GM23338 (cell line): ENCODE results near the gene CHN1. TPM values are rescaled to one million over a fixed set of nuclear protein-coding genes. Genes with fewer than 3 reads are reported as not detected.

Experiments
- ATAC-seq: fragments of 200-7000 bp; cut with Tn5 transposase; 3 replicates; pipeline ENCODE4 v1.9.1; 2020
- DNase-seq: peaks from one replicate; pipeline ENCODE4 v3.0.0-alpha.2; 2015; ENCODE audit warnings: low spot score
- H2AFZ ChIP-seq: fragments of 200-600 bp; sonication (generic); 2 replicates; pipeline ENCODE4 v1.8.0; 2016; ENCODE audit warnings: antibody characterized with exemption, mild to moderate bottlenecking, moderate library complexity
- H3F3A ChIP-seq: fragments of 200-600 bp; sonication (generic); replicated peaks from 2 replicates; pipeline ENCODE4 v1.8.0; 2017; ENCODE audit warnings: antibody characterized with exemption, mixed run types, low read depth
- H3K27ac ChIP-seq: fragments of 200-600 bp; sonication (generic); 2 replicates; pipeline ENCODE4 v1.6.1; 2016; ENCODE audit warnings: low read depth
- H3K27me3 ChIP-seq: fragments of 200-600 bp; sonication (generic); 2 replicates; pipeline ENCODE4 v1.8.0; 2016; ENCODE audit warnings: mild to moderate bottlenecking, mixed run types, moderate library complexity; ENCODE audit not compliant: insufficient read depth
- H3K36me3 ChIP-seq: fragments of 200-600 bp; sonication (generic); 2 replicates; pipeline ENCODE4 v1.8.0; 2016; ENCODE audit warnings: mild to moderate bottlenecking; ENCODE audit not compliant: insufficient read depth
- H3K4me1 ChIP-seq: fragments of 200-600 bp; sonication (generic); 2 replicates; pipeline ENCODE4 v1.8.0; 2016; ENCODE audit warnings: mild to moderate bottlenecking, moderate library complexity; ENCODE audit not compliant: insufficient read depth
- H3K4me2 ChIP-seq: fragments of 200-600 bp; sonication (generic); 2 replicates; pipeline ENCODE4 v1.7.1; 2017; ENCODE audit warnings: mixed run types
- H3K4me3 ChIP-seq: fragments of 200-600 bp; sonication (generic); 2 replicates; pipeline ENCODE4 v1.6.1; 2016; ENCODE audit warnings: mixed run types
- H3K79me2 ChIP-seq: fragments of 200-600 bp; sonication (generic); replicated peaks from 2 replicates; pipeline ENCODE4 v1.8.0; 2017; ENCODE audit warnings: mild to moderate bottlenecking; ENCODE audit not compliant: insufficient read depth
- H3K9me2 ChIP-seq: fragments of 200-600 bp; sonication (generic); 2 replicates; pipeline ENCODE4 v1.8.0; 2017; ENCODE audit not compliant: insufficient read depth
- H4K20me1 ChIP-seq: fragments of 200-600 bp; sonication (generic); replicated peaks from 2 replicates; pipeline ENCODE4 v1.8.0; 2017; ENCODE audit warnings: mild to moderate bottlenecking; ENCODE audit not compliant: insufficient read depth
- H3K27ac Mint-ChIP-seq: 2 replicates; pipeline ENCODE4 v1.8.0; 2020; ENCODE audit warnings: inconsistent platforms, mild to moderate bottlenecking, moderate library complexity, mixed read lengths
- H3K27me3 Mint-ChIP-seq: 3 replicates; pipeline ENCODE4 v1.8.0; 2022; ENCODE audit warnings: low read depth, mild to moderate bottlenecking, moderate library complexity, mixed read lengths, inconsistent platforms; ENCODE audit not compliant: insufficient read depth, poor library complexity
- H3K36me3 Mint-ChIP-seq: 3 replicates; pipeline ENCODE4 v1.8.0; 2021; ENCODE audit warnings: low read depth, mild to moderate bottlenecking, inconsistent platforms, moderate library complexity, mixed read lengths
- H3K4me1 Mint-ChIP-seq: 3 replicates; pipeline ENCODE4 v1.8.0; 2020; ENCODE audit warnings: mild to moderate bottlenecking, inconsistent platforms, mixed read lengths
- H3K4me3 Mint-ChIP-seq: 3 replicates; pipeline ENCODE4 v1.8.0; 2021; ENCODE audit warnings: moderate library complexity, mild to moderate bottlenecking, inconsistent platforms, mixed read lengths
- H3K9me3 Mint-ChIP-seq: 3 replicates; pipeline ENCODE4 v1.8.0; 2020; ENCODE audit warnings: moderate library complexity, mild to moderate bottlenecking, inconsistent platforms, mixed read lengths
- EZH2 ChIP-seq: fragments of 200-600 bp; sonication (generic); IDR thresholded peaks from one replicate; pipeline ENCODE4 v1.8.0; 2017; ENCODE audit warnings: antibody characterized with exemption, mild to moderate bottlenecking, low read depth; ENCODE audit not compliant: unreplicated experiment
- EZH2phosphoT487 ChIP-seq: fragments of 200-600 bp; sonication (generic); IDR thresholded peaks from one replicate; pipeline ENCODE4 v1.8.1; 2018; ENCODE audit warnings: antibody characterized with exemption; ENCODE audit not compliant: unreplicated experiment
- POLR2AphosphoS5 ChIP-seq: IDR thresholded peaks from 2 replicates; pipeline ENCODE4 v1.6.1; 2016; ENCODE audit warnings: antibody characterized with exemption, low read depth
- ZNF462 ChIP-seq: fragments of 250-450 bp; sonication (Bioruptor Pico); IDR thresholded peaks from 2 replicates; pipeline ENCODE4 v1.5.0; 2020; ENCODE audit warnings: mild to moderate bottlenecking, moderate library complexity
- polyA plus RNA-seq: library from polyadenylated mRNA; unstranded; fragments of >200 nt; fragmentation: Nextera tagmentation; extraction: Ambion mirVana; gene quantifications from 2 replicates; pipeline ENCODE4 v1.2.1, GENCODE V29; 2016
- total RNA-seq: library from RNA; depleted of rRNA; stranded (reverse); fragments of >200 nt; shearing (Covaris generic); gene quantifications from 2 replicates; pipeline ENCODE4 v1.2.3, GENCODE V29; 2014
- TF ChIP-seq, protein P1 (sequence below): IDR thresholded peaks from one replicate; pipeline ENCODE4 v1.6.1; 2018; ENCODE audit warnings: antibody characterized with exemption; ENCODE audit not compliant: unreplicated experiment

The CHN1 gene
- total and polyA plus RNA-seq, 2 experiments from 2014 or later = 28.1 to 36.5 TPM

GRCh38 chr2:174798801-174799200 is 206.4 kb downstream of the CHN1 start (continued):
- TF ChIP-seq ZNF462 (CRISPR knock-in tag) = 0 out of 2 replicates have a peak, but pooled peaks have one; percentile 26
- TF ChIP-seq POLR2AphosphoS5 = no peak
- no peak for TF ChIP-seq EZH2

DNA sequence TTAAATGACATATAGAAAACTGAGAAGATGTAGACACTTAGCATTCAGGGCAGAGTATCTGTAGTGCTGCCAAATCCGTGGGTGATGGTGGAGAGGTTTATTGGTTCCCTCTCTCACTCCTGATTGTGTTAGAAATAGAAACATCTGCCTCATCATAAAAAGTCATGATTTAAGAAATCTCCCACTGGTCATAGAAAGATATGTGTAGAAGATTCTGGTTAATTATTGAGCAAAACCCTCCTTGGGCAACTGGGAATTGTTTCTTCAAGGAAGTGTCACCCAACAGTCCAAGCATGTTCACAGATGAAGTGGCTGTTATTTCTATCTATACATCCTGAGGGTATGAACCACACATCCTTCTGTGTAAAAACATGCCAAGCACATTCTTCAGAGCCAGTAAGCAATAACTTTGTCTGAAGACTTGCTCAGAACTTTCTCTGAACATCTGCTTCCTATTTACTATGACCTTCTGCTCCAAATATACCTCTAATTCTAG is 207.4 kb downstream of the CHN1 start:
- Histone ChIP-seq H4K20me1 (no peaks in the 10 kb centered on the region), H3K4me3 (no peak overlapping the region), H3K79me2 (no peaks in the 10 kb centered on the region), H3K9me2 (no peaks in the 10 kb centered on the region), H3F3A (no peaks in the 10 kb centered on the region), H3K36me3 (no peaks in the 10 kb centered on the region; the same call in 1 of the 2 replicates), H3K4me1 (peaks cover 28% of the 10 kb centered on the region), H3K4me2 (no peak overlapping the region), H2AFZ (no peak overlapping the region), H3K27ac (no peak overlapping the region), H3K27me3 (no peaks in the 10 kb centered on the region)
- Mint-ChIP-seq H3K4me1 (peaks cover 37% of the 10 kb centered on the region), H3K27ac (no peak overlapping the region), H3K4me3 (no peak overlapping the region), H3K9me3 (no peaks in the 10 kb centered on the region), H3K36me3 (peaks cover 21% of the 10 kb centered on the region; the same call in 2 of the 3 replicates), H3K27me3 (peaks cover 9% of the 10 kb centered on the region)
- DNase-seq = no peak
- ATAC-seq = no peak
- TF ChIP-seq ZNF462 (CRISPR knock-in tag) = no peak
- no peak for TF ChIP-seq EZH2phosphoT487
- TF ChIP-seq, protein P1, sequence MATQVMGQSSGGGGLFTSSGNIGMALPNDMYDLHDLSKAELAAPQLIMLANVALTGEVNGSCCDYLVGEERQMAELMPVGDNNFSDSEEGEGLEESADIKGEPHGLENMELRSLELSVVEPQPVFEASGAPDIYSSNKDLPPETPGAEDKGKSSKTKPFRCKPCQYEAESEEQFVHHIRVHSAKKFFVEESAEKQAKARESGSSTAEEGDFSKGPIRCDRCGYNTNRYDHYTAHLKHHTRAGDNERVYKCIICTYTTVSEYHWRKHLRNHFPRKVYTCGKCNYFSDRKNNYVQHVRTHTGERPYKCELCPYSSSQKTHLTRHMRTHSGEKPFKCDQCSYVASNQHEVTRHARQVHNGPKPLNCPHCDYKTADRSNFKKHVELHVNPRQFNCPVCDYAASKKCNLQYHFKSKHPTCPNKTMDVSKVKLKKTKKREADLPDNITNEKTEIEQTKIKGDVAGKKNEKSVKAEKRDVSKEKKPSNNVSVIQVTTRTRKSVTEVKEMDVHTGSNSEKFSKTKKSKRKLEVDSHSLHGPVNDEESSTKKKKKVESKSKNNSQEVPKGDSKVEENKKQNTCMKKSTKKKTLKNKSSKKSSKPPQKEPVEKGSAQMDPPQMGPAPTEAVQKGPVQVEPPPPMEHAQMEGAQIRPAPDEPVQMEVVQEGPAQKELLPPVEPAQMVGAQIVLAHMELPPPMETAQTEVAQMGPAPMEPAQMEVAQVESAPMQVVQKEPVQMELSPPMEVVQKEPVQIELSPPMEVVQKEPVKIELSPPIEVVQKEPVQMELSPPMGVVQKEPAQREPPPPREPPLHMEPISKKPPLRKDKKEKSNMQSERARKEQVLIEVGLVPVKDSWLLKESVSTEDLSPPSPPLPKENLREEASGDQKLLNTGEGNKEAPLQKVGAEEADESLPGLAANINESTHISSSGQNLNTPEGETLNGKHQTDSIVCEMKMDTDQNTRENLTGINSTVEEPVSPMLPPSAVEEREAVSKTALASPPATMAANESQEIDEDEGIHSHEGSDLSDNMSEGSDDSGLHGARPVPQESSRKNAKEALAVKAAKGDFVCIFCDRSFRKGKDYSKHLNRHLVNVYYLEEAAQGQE = no peak
